Measurements from ENCODE around the gene PRRT1B.

DNA sequence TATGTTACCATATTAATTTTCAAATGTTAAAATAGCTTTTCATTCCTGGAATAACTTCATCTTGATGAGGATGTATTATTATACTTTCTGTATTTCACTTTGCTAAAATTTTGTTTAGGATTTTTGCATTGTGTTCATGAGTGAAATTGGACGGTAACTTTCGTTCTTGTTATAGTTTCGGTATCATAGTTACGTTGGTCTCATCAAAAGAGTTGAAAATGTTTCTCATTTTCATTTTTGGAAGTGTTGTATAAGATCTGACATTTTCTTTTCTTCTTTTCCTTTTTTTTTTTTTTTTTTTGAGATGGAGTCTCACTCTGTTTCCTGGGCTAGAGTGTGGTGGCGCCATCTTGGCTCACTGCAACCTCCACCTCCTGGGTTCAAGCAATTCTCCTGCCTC, 20.0 kb downstream of the PRRT1B start:
- TF ChIP-seq EZH2phosphoT487 (IDR thresholded peaks at IDR 0.05; ENCODE audit: low read length), result no peak
- TF ChIP-seq EZH2 (optimal IDR thresholded peaks at IDR 0.05; ENCODE audit: low read depth, low read length), result no peak
- TF ChIP-seq, protein P1, sequence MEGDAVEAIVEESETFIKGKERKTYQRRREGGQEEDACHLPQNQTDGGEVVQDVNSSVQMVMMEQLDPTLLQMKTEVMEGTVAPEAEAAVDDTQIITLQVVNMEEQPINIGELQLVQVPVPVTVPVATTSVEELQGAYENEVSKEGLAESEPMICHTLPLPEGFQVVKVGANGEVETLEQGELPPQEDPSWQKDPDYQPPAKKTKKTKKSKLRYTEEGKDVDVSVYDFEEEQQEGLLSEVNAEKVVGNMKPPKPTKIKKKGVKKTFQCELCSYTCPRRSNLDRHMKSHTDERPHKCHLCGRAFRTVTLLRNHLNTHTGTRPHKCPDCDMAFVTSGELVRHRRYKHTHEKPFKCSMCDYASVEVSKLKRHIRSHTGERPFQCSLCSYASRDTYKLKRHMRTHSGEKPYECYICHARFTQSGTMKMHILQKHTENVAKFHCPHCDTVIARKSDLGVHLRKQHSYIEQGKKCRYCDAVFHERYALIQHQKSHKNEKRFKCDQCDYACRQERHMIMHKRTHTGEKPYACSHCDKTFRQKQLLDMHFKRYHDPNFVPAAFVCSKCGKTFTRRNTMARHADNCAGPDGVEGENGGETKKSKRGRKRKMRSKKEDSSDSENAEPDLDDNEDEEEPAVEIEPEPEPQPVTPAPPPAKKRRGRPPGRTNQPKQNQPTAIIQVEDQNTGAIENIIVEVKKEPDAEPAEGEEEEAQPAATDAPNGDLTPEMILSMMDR (IDR thresholded peaks at IDR 0.05; ENCODE audit: low read length), result no peak
